Activated CD8-positive, alpha-beta memory T cell treated with anti-CD3 and anti-CD28 coated beads, Interleukin-2, amount 10 ng/mL, durations not matched to agents 7 days and 5 days (primary cell): ENCODE data around the gene IL36G. TPM values are rescaled to one million over a fixed set of nuclear protein-coding genes. Genes with fewer than 3 reads are reported as not detected.
"Not testable (repeated sequence)": the region's sequence is repeated elsewhere in the genome, so short reads cannot be mapped to it uniquely, and the experiment has no call there.

Source experiments
- ATAC-seq: fragments of 150-1000 bp; cut with Tn5 transposase; one replicate; pipeline ENCODE4 v1.10.0; 2021; ENCODE audit warnings: moderate library complexity
- CTCF ChIA-PET: fragments of 350-600 bp; sonication (Branson Sonifier 250); formaldehyde crosslinking; loops from one replicate; lab custom pipeline; 2021; ENCODE audit warnings: antibody characterized with exemption; lab: Charles Lee
- DNase-seq: peaks from one replicate; pipeline ENCODE4 v3.0.0-alpha.2; 2020
- H3K27ac Mint-ChIP-seq: one replicate; pipeline ENCODE4 v1.8.0; 2021; ENCODE audit warnings: mild to moderate bottlenecking, mixed read lengths
- H3K27me3 Mint-ChIP-seq: one replicate; pipeline ENCODE4 v1.8.0; 2021; ENCODE audit warnings: mixed read lengths
- H3K36me3 Mint-ChIP-seq: one replicate; pipeline ENCODE4 v1.8.0; 2021; ENCODE audit warnings: mild to moderate bottlenecking, mixed read lengths
- H3K4me1 Mint-ChIP-seq: one replicate; pipeline ENCODE4 v1.8.0; 2021; ENCODE audit warnings: mixed read lengths
- H3K4me3 Mint-ChIP-seq: one replicate; pipeline ENCODE4 v1.8.0; 2021; ENCODE audit warnings: mild to moderate bottlenecking, moderate library complexity, mixed read lengths
- H3K9me3 Mint-ChIP-seq: one replicate; pipeline ENCODE4 v1.8.0; 2022; ENCODE audit warnings: low read depth, mixed read lengths
- total RNA-seq, 2 experiments: library from RNA; stranded (reverse); gene quantifications; one replicate each; pipeline ENCODE4 v1.2.3, GENCODE V29; 2021

IL36G gene
- total RNA-seq, result not detected

GRCh38 chr2:112977559-112978056 is at the start of gene IL36G:
Gene IL36G (plus strand): TSS chr2:112978006. CDS start chr2:112978639, 633 bp downstream.
- CTCF ChIA-PET, result interaction anchor here (1.1 to 1.3 kb wide), 2 partner anchors 19 to 36 kb away, joined by 3 to 4 read pairs; no protein-coding TSS in a partner anchor
- no peak for DNase-seq
- H3K4me1 Mint-ChIP-seq, result peaks cover 13% of the 10 kb centered on the region
- H3K4me3 Mint-ChIP-seq, result no peak within 1 kb of the TSS
- no peaks in the 10 kb centered on the region for H3K36me3 Mint-ChIP-seq
- no peaks in the 10 kb centered on the region for H3K9me3 Mint-ChIP-seq
- ATAC-seq, result no peak
- H3K27ac Mint-ChIP-seq, result no peak within 1 kb of the TSS
- peaks cover 15% of the 10 kb centered on the region for H3K27me3 Mint-ChIP-seq

- H3K4me3 Mint-ChIP-seq, result no peak overlapping the region
- no peaks in the 10 kb centered on the region for H3K36me3 Mint-ChIP-seq
- H3K27me3 Mint-ChIP-seq, result peaks cover 13% of the 10 kb centered on the region
- H3K4me1 Mint-ChIP-seq, result peaks cover 3% of the 10 kb centered on the region
- CTCF ChIA-PET, result interaction anchor here (1.0 to 2.4 kb wide), 2 partner anchors 8 to 48 kb away, joined by 3 to 14 read pairs; no protein-coding TSS in a partner anchor
- DNase-seq (no peak), ATAC-seq (no peak)
- H3K27ac Mint-ChIP-seq, result no peak overlapping the region
- no peaks in the 10 kb centered on the region for H3K9me3 Mint-ChIP-seq
Measured at GRCh38 chr2:112933261-112933660, 44.5 kb upstream of the IL36G start.

- CTCF ChIA-PET, H3K4me3 Mint-ChIP-seq, H3K4me1 Mint-ChIP-seq: not testable (repeated sequence)
Measured at GRCh38 chr2:112934117-112934516, 43.7 kb upstream of the IL36G start.

GRCh38 chr2:112936927-112937232 is 40.9 kb upstream of the IL36G start:
- no peaks in the 10 kb centered on the region for H3K9me3 Mint-ChIP-seq
- H3K27ac Mint-ChIP-seq, result no peak overlapping the region
- ATAC-seq, result no peak
- peaks cover 19% of the 10 kb centered on the region for H3K27me3 Mint-ChIP-seq
- CTCF ChIA-PET, result interaction anchor here (1.4 kb wide), 1 partner anchor 22 kb away, joined by 3 read pairs; no protein-coding TSS in a partner anchor
- H3K4me3 Mint-ChIP-seq, result no peak overlapping the region
- no peak for DNase-seq
- H3K36me3 Mint-ChIP-seq, result no peaks in the 10 kb centered on the region
- peaks cover 3% of the 10 kb centered on the region for H3K4me1 Mint-ChIP-seq

More at GRCh38 chr2:112934117-112934516, 43.7 kb upstream of the IL36G start:
- H3K27me3 Mint-ChIP-seq, result peaks cover 13% of the 10 kb centered on the region
- not testable (repeated sequence) for ATAC-seq, H3K36me3 Mint-ChIP-seq, H3K9me3 Mint-ChIP-seq, H3K27ac Mint-ChIP-seq, DNase-seq

- Mint-ChIP-seq H3K27me3 (peaks cover 22% of the 10 kb centered on the region), H3K4me1 (peaks cover 3% of the 10 kb centered on the region), H3K27ac (no peak overlapping the region), H3K36me3 (no peaks in the 10 kb centered on the region), H3K4me3 (no peak overlapping the region), H3K9me3 (no peaks in the 10 kb centered on the region)
- DNase-seq (no peak), ATAC-seq (no peak)
- CTCF ChIA-PET, result interaction anchor here (1.3 to 3.7 kb wide), 3 partner anchors 55 to 212 kb away, joined by 5 to 37 read pairs (median 32); no protein-coding TSS in a partner anchor
Measured at GRCh38 chr2:112938904-112939303, 38.9 kb upstream of the IL36G start.

GRCh38 chr2:112939425-112939824 is 38.4 kb upstream of the IL36G start:
- H3K27me3 Mint-ChIP-seq, result peaks cover 23% of the 10 kb centered on the region
- no peak overlapping the region for H3K27ac Mint-ChIP-seq
- H3K9me3 Mint-ChIP-seq, result no peaks in the 10 kb centered on the region
- DNase-seq, result no peak
- CTCF ChIA-PET, result interaction anchor here (2.9 to 4.6 kb wide), 4 partner anchors 55 to 213 kb away, joined by 17 to 107 read pairs (median 34); no protein-coding TSS in a partner anchor
- no peak overlapping the region for H3K4me3 Mint-ChIP-seq
- H3K4me1 Mint-ChIP-seq, result peaks cover 3% of the 10 kb centered on the region
- H3K36me3 Mint-ChIP-seq, result no peaks in the 10 kb centered on the region
- ATAC-seq, result no peak

GRCh38 chr2:112940859-112941625 is 36.8 kb upstream of the IL36G start:
- peaks cover 3% of the 10 kb centered on the region for H3K4me1 Mint-ChIP-seq
- no peaks in the 10 kb centered on the region for H3K9me3 Mint-ChIP-seq
- CTCF ChIA-PET, result interaction anchor here (0.6 to 4.6 kb wide), 48 partner anchors 9 to 488 kb away, joined by 3 to 107 read pairs (median 5); partner anchors contain the start of genes CKAP2L, IL36B, IL36G and SLC20A1
- DNase-seq, result no peak
- no peak overlapping the region for H3K4me3 Mint-ChIP-seq
- H3K36me3 Mint-ChIP-seq, result no peaks in the 10 kb centered on the region
- peaks cover 30% of the 10 kb centered on the region for H3K27me3 Mint-ChIP-seq
- ATAC-seq, result no peak
- H3K27ac Mint-ChIP-seq, result no peak overlapping the region

GRCh38 chr2:112941753-112942653 is 35.8 kb upstream of the IL36G start:
- Mint-ChIP-seq H3K36me3 (no peaks in the 10 kb centered on the region), H3K27me3 (peaks cover 26% of the 10 kb centered on the region), H3K4me1 (no peaks in the 10 kb centered on the region), H3K27ac (no peak overlapping the region), H3K9me3 (no peaks in the 10 kb centered on the region), H3K4me3 (no peak overlapping the region)
- DNase-seq (peak; percentile 87), ATAC-seq (peak; percentile 98)
- CTCF ChIA-PET, result interaction anchor here (0.6 to 4.6 kb wide), 53 partner anchors 10 to 489 kb away, joined by 3 to 107 read pairs (median 5); partner anchors contain the start of genes CKAP2L, IL36B, IL36G and SLC20A1

GRCh38 chr2:112942654-112943002 is 35.2 kb upstream of the IL36G start:
- Mint-ChIP-seq H3K9me3 (no peaks in the 10 kb centered on the region), H3K36me3 (no peaks in the 10 kb centered on the region), H3K27ac (no peak overlapping the region), H3K27me3 (peaks cover 22% of the 10 kb centered on the region), H3K4me1 (no peaks in the 10 kb centered on the region), H3K4me3 (no peak overlapping the region)
- ATAC-seq, result no peak
- no peak for DNase-seq
- CTCF ChIA-PET, result interaction anchor here (1.0 to 4.6 kb wide), 17 partner anchors 10 to 459 kb away, joined by 3 to 107 read pairs (median 14); no protein-coding TSS in a partner anchor

GRCh38 chr2:112944971-112945370 is 32.8 kb upstream of the IL36G start:
- Mint-ChIP-seq H3K9me3 (no peaks in the 10 kb centered on the region), H3K4me3 (no peak overlapping the region), H3K36me3 (no peaks in the 10 kb centered on the region), H3K27me3 (peaks cover 28% of the 10 kb centered on the region), H3K4me1 (no peaks in the 10 kb centered on the region), H3K27ac (no peak overlapping the region)
- DNase-seq (no peak), ATAC-seq (no peak)
- CTCF ChIA-PET, result interaction anchor here (0.8 to 1.8 kb wide), 3 partner anchors 11 to 196 kb away, joined by 3 to 4 read pairs (median 3); no protein-coding TSS in a partner anchor

- no peak overlapping the region for H3K27ac Mint-ChIP-seq
- no peaks in the 10 kb centered on the region for H3K4me1 Mint-ChIP-seq
- no peaks in the 10 kb centered on the region for H3K36me3 Mint-ChIP-seq
- ATAC-seq (no peak), DNase-seq (no peak)
- H3K4me3 Mint-ChIP-seq, result no peak overlapping the region
- H3K27me3 Mint-ChIP-seq, result peaks cover 32% of the 10 kb centered on the region
- CTCF ChIA-PET, result interaction anchor here (1.4 to 1.8 kb wide), 3 partner anchors 10 to 201 kb away, joined by 3 to 4 read pairs (median 3); no protein-coding TSS in a partner anchor
- no peaks in the 10 kb centered on the region for H3K9me3 Mint-ChIP-seq
Measured at GRCh38 chr2:112946086-112946485, 31.7 kb upstream of the IL36G start.

GRCh38 chr2:112947374-112947773 is 30.4 kb upstream of the IL36G start:
- Mint-ChIP-seq H3K27ac (no peak overlapping the region), H3K4me3 (no peak overlapping the region), H3K9me3 (no peaks in the 10 kb centered on the region), H3K4me1 (no peaks in the 10 kb centered on the region), H3K27me3 (peaks cover 42% of the 10 kb centered on the region), H3K36me3 (no peaks in the 10 kb centered on the region)
- CTCF ChIA-PET, result interaction anchor here (0.9 to 1.7 kb wide), 4 partner anchors 12 to 347 kb away, joined by 3 to 5 read pairs (median 4); no protein-coding TSS in a partner anchor
- no peak for DNase-seq
- ATAC-seq, result no peak
